PC-3 (cell line): ENCODE data around the gene BANK1. TPM values are rescaled to one million over a fixed set of nuclear protein-coding genes. Genes with fewer than 3 reads are reported as not detected.
A peak's percentile ranks its signal among the peaks of the same experiment; 100 is the strongest.

Experiments
- ATAC-seq: fragments of 200-7000 bp; cut with Tn5 transposase; 2 replicates; pipeline ENCODE4 v1.9.1; 2020; ENCODE audit warnings: mild to moderate bottlenecking, moderate library complexity
- BruUV-seq: library from RNA; stranded (reverse); fragments of 400-500 nt; replicated peaks from 2 replicates; lab custom pipeline; 2021; lab: Mats Ljungman, UMichigan
- CTCF ChIA-PET: fragments of 300-600 bp; sonication (Branson Sonifier 250); formaldehyde crosslinking; loops from one replicate; lab custom pipeline; 2022; ENCODE audit warnings: antibody characterized with exemption; lab: Charles Lee
- POLR2A ChIA-PET: fragments of 300-600 bp; sonication (Branson Sonifier 250); formaldehyde crosslinking; loops from one replicate; lab custom pipeline; 2022; ENCODE audit warnings: antibody characterized with exemption; ENCODE audit not compliant: unreplicated experiment; lab: Charles Lee
- DNase-seq: peaks from one replicate; pipeline ENCODE4 v3.0.0-alpha.2; 2015
- H2AFZ ChIP-seq: fragments of 300-600 bp; sonication (generic); 2 replicates; pipeline ENCODE4 v1.6.0; 2016; ENCODE audit warnings: antibody characterized with exemption, low read length
- H3F3A ChIP-seq: fragments of 300-600 bp; sonication (generic); one replicate; pipeline ENCODE4 v1.6.0; 2017; ENCODE audit warnings: antibody characterized with exemption, low read length, control low read depth, mild to moderate bottlenecking; ENCODE audit not compliant: unreplicated experiment
- H3K27ac ChIP-seq: fragments of 300-600 bp; sonication (generic); 2 replicates; pipeline ENCODE4 v1.5.1; 2016; ENCODE audit warnings: mild to moderate bottlenecking, low read length
- H3K27me3 ChIP-seq: fragments of 300-600 bp; sonication (generic); 2 replicates; pipeline ENCODE4 v1.6.1; 2016; ENCODE audit warnings: low read length, mixed read lengths
- H3K36me3 ChIP-seq: fragments of 300-600 bp; sonication (generic); 2 replicates; pipeline ENCODE4 v1.6.1; 2016; ENCODE audit warnings: low read depth, mixed run types, low read length, mixed read lengths
- H3K4me1 ChIP-seq: fragments of 300-600 bp; sonication (generic); 2 replicates; pipeline ENCODE4 v1.5.1; 2016; ENCODE audit warnings: low read length; ENCODE audit not compliant: insufficient read depth
- H3K4me2 ChIP-seq: fragments of 300-600 bp; sonication (generic); 2 replicates; pipeline ENCODE4 v1.6.0; 2016; ENCODE audit warnings: low read length
- H3K4me3 ChIP-seq: fragments of 300-600 bp; sonication (generic); 2 replicates; pipeline ENCODE4 v1.5.1; 2016; ENCODE audit warnings: mild to moderate bottlenecking, low read length, mixed read lengths
- H3K79me2 ChIP-seq: fragments of 300-600 bp; sonication (generic); 2 replicates; pipeline ENCODE4 v1.6.1; 2017; ENCODE audit warnings: low read length, mixed read lengths
- H3K9ac ChIP-seq: fragments of 300-600 bp; sonication (generic); 2 replicates; pipeline ENCODE4 v1.6.0; 2016; ENCODE audit warnings: mild to moderate bottlenecking, low read length
- H3K9me2 ChIP-seq: fragments of 300-600 bp; sonication (generic); replicated peaks from 2 replicates; pipeline ENCODE4 v1.6.1; 2016; ENCODE audit warnings: mixed run types, low read length, mixed read lengths
- H3K9me3 ChIP-seq: fragments of 300-600 bp; sonication (generic); 2 replicates; pipeline ENCODE4 v1.6.1; 2016; ENCODE audit warnings: low read length, mixed read lengths
- H4K20me1 ChIP-seq: fragments of 300-600 bp; sonication (generic); 2 replicates; pipeline ENCODE4 v1.6.1; 2016; ENCODE audit warnings: low read length, mixed read lengths
- EZH2 ChIP-seq: fragments of 300-600 bp; sonication (generic); IDR thresholded peaks from one replicate; pipeline ENCODE4 v1.6.1; 2017; ENCODE audit warnings: antibody characterized with exemption, mild to moderate bottlenecking, low read length; ENCODE audit not compliant: unreplicated experiment
- EZH2phosphoT487 ChIP-seq: fragments of 300-600 bp; sonication (generic); IDR thresholded peaks from 2 replicates; pipeline ENCODE4 v1.6.1; 2018; ENCODE audit warnings: mild to moderate bottlenecking, antibody characterized with exemption, low read length, borderline replicate concordance
- intact Hi-C: fragments of 100-400 bp; cut with micrococcal nuclease; formaldehyde crosslinking; loops from 2 replicates; pipeline ENCODE4 v1.9.0; 2023
- total RNA-seq: library from RNA; depleted of rRNA; stranded (reverse); fragments of >200 nt; gene quantifications from 2 replicates; pipeline ENCODE4 v1.2.3, GENCODE V29; 2014
- TF ChIP-seq, protein P1 (sequence below): fragments of 300-600 bp; sonication (generic); conservative IDR thresholded peaks from 2 replicates; pipeline ENCODE4 v1.5.1; 2017; ENCODE audit warnings: antibody characterized with exemption, low read depth, mild to moderate bottlenecking, low read length

The BANK1 gene
- total RNA-seq, 1 experiment from 2014 or later, result 1.5 TPM

DNA sequence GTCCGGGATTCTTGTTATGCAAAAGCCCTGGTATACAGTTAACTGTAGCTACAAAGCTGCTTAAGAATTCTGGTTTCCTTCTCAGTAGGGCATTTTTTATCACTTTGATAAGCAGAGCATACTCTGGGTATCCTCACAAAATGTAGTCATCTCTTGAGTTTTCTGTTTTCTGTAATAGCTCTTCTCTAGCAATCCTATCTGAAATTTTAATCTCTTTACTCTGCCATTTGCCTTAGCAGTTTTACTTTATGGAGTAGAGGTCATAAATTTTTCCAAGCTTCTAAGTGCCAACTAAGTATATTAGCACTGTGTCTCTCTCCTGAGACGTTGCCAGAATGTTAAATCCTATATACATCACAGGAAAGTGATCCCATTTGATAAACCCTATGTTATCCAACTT, 28.0 kb upstream of the BANK1 start:
- intact Hi-C loops, result no loop called here
- H3K27me3 ChIP-seq, result no peaks in the 10 kb centered on the region
- no peaks in the 10 kb centered on the region for H3F3A ChIP-seq
- H3K27ac ChIP-seq, result no peak overlapping the region
- H3K9me3 ChIP-seq, result no peaks in the 10 kb centered on the region
- no peak overlapping the region for H3K9ac ChIP-seq
- H4K20me1 ChIP-seq, result no peaks in the 10 kb centered on the region
- DNase-seq (no peak), ATAC-seq (no peak)
- H3K4me3 ChIP-seq, result no peak overlapping the region
- H3K4me2 ChIP-seq, result no peak overlapping the region
- TF ChIP-seq EZH2phosphoT487, result no peak
- TF ChIP-seq, protein P1, sequence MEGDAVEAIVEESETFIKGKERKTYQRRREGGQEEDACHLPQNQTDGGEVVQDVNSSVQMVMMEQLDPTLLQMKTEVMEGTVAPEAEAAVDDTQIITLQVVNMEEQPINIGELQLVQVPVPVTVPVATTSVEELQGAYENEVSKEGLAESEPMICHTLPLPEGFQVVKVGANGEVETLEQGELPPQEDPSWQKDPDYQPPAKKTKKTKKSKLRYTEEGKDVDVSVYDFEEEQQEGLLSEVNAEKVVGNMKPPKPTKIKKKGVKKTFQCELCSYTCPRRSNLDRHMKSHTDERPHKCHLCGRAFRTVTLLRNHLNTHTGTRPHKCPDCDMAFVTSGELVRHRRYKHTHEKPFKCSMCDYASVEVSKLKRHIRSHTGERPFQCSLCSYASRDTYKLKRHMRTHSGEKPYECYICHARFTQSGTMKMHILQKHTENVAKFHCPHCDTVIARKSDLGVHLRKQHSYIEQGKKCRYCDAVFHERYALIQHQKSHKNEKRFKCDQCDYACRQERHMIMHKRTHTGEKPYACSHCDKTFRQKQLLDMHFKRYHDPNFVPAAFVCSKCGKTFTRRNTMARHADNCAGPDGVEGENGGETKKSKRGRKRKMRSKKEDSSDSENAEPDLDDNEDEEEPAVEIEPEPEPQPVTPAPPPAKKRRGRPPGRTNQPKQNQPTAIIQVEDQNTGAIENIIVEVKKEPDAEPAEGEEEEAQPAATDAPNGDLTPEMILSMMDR, result no peak
- no peak for TF ChIP-seq EZH2
- BruUV-seq, result no TSS peak
- no peaks in the 10 kb centered on the region for H3K36me3 ChIP-seq
- no peaks in the 10 kb centered on the region for H3K4me1 ChIP-seq
- H2AFZ ChIP-seq, result no peak overlapping the region
- POLR2A ChIA-PET, result no interaction called here
- H3K79me2 ChIP-seq, result no peaks in the 10 kb centered on the region
- CTCF ChIA-PET, result no interaction called here
- no peaks in the 10 kb centered on the region for H3K9me2 ChIP-seq

DNA sequence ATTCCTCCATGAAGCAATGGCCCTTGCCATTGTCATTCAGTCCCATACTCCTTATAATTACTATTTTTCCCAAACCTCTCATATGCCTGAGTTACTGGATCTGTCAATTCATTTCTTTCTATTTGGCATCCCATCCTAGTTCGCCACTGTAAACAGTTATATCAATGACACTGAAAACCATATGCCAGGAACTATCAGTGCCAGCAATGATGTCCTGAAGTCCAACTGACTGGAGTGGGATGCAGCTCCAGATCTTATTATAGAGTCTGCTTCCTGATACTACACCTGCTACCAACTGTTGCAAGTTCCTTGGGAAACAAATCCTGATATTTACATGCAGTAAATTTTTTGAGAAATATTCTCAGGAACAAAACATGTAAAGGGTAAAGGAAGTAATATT, 27.0 kb upstream of the BANK1 start:
- no peak for ATAC-seq
- Histone ChIP-seq H3F3A (no peaks in the 10 kb centered on the region), H3K4me1 (no peaks in the 10 kb centered on the region), H3K9me2 (no peaks in the 10 kb centered on the region), H3K27me3 (no peaks in the 10 kb centered on the region), H3K4me2 (no peak overlapping the region), H3K79me2 (no peaks in the 10 kb centered on the region), H3K9me3 (no peaks in the 10 kb centered on the region), H4K20me1 (no peaks in the 10 kb centered on the region), H3K27ac (no peak overlapping the region), H2AFZ (no peak overlapping the region), H3K4me3 (no peak overlapping the region), H3K36me3 (no peaks in the 10 kb centered on the region), H3K9ac (no peak overlapping the region)
- intact Hi-C loops, result no loop called here
- ChIA-PET POLR2A (no interaction called here), CTCF (no interaction called here)
- no peak for DNase-seq
- BruUV-seq, result no TSS peak
- TF ChIP-seq, protein P1, result no peak
- no peak for TF ChIP-seq EZH2phosphoT487
- no peak for TF ChIP-seq EZH2

DNA sequence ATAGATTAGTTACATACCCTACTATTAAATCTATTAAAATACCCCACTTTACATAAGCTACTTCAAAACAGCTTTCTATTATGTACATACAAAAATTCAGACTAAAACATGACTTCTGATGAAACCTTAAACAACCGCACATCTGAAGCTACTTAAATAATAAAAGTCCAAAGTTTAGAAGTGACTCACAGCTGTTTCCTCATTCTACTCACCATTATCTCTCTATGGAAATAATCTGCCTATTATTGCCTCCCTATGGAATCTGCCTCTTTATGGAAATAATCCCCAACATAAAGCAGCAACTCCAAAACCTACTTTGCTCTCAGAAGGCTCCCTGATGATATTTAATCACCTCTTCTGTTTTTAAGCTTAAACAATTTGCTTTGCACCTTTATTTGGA, 15.7 kb upstream of the BANK1 start:
- H4K20me1 ChIP-seq, result no peaks in the 10 kb centered on the region
- ATAC-seq (peak; percentile 64; the same call in 1 of the 2 replicates), DNase-seq (peak; percentile 50)
- no peaks in the 10 kb centered on the region for H3K79me2 ChIP-seq
- CTCF ChIA-PET, result no interaction called here
- no peak overlapping the region for H3K4me2 ChIP-seq
- H3K4me1 ChIP-seq, result 0 out of 2 replicates have a peak, but pooled peaks cover 6% of the 10 kb centered on the region
- no peaks in the 10 kb centered on the region for H3K9me3 ChIP-seq
- no peak overlapping the region for H3K9ac ChIP-seq
- H3F3A ChIP-seq, result no peaks in the 10 kb centered on the region
- H3K36me3 ChIP-seq, result no peaks in the 10 kb centered on the region
- H2AFZ ChIP-seq, result no peak overlapping the region
- H3K27ac ChIP-seq, result no peak overlapping the region
- no peaks in the 10 kb centered on the region for H3K9me2 ChIP-seq
- TF ChIP-seq, protein P1, result no peak
- TF ChIP-seq EZH2phosphoT487, result no peak
- no peak for TF ChIP-seq EZH2
- no peaks in the 10 kb centered on the region for H3K27me3 ChIP-seq
- H3K4me3 ChIP-seq, result no peak overlapping the region
- POLR2A ChIA-PET, result no interaction called here
- intact Hi-C loops, result no loop called here
- BruUV-seq, result no TSS peak
